Measurements from ENCODE around the gene KCNG4. TPM values are rescaled to one million over a fixed set of nuclear protein-coding genes. Genes with fewer than 3 reads are reported as not detected.

The KCNG4 gene
- total RNA-seq, 1 donor from 2014 or later = not detected

- intact Hi-C loops (cut with micrococcal nuclease) = no loop called here
- no peak for ATAC-seq
Measured at GRCh38 chr16:84241778-84242177, 2.0 kb upstream of the KCNG4 start.

GRCh38 chr16:84240455-84240854 is 643 bp upstream of the KCNG4 start:
- DNase-seq = no peak
- ATAC-seq = no peak
- intact Hi-C loops (cut with micrococcal nuclease) = no loop called here

More at GRCh38 chr16:84241778-84242177, 2.0 kb upstream of the KCNG4 start:
- no peak for DNase-seq

- ATAC-seq (no peak), DNase-seq (no peak)
- intact Hi-C loops (cut with micrococcal nuclease) = no loop called here
Measured at GRCh38 chr16:84239141-84239769, 557 bp downstream of the KCNG4 start.

GRCh38 chr16:84237994-84238750 is 1.6 kb downstream of the KCNG4 start:
- ATAC-seq (no peak), DNase-seq (no peak)
- intact Hi-C loops (cut with micrococcal nuclease) = no loop called here

- no peak for ATAC-seq
- no peak for DNase-seq
Measured at GRCh38 chr16:84236671-84237070, 3.1 kb downstream of the KCNG4 start.

GRCh38 chr16:84234321-84235241 is 5.2 kb downstream of the KCNG4 start:
- intact Hi-C loops (cut with micrococcal nuclease) = no loop called here
- ATAC-seq (peak; percentile 34), DNase-seq (no peak)

More at GRCh38 chr16:84236671-84237070, 3.1 kb downstream of the KCNG4 start:
- intact Hi-C loops (cut with micrococcal nuclease) = no loop called here

GRCh38 chr16:84233748-84234147 is 6.1 kb downstream of the KCNG4 start:
- DNase-seq (no peak), ATAC-seq (no peak)
- intact Hi-C loops (cut with micrococcal nuclease) = no loop called here

- ATAC-seq (no peak), DNase-seq (no peak)
- intact Hi-C loops (cut with micrococcal nuclease) = no loop called here
Measured at GRCh38 chr16:84232969-84233368, 6.8 kb downstream of the KCNG4 start.

GRCh38 chr16:84232060-84232459 is 7.8 kb downstream of the KCNG4 start:
- ATAC-seq (no peak), DNase-seq (no peak)
- intact Hi-C loops (cut with micrococcal nuclease) = no loop called here

GRCh38 chr16:84229471-84229870 is 10.3 kb downstream of the KCNG4 start:
- DNase-seq (no peak), ATAC-seq (no peak)
- intact Hi-C loops (cut with micrococcal nuclease) = no loop called here

- ATAC-seq = peak; percentile 96
- intact Hi-C loops (cut with micrococcal nuclease) = no loop called here
- DNase-seq = peak; percentile 85
Measured at GRCh38 chr16:84228256-84228838, 11.5 kb downstream of the KCNG4 start.

GRCh38 chr16:84227548-84227947 is 12.3 kb downstream of the KCNG4 start:
- no peak for ATAC-seq
- intact Hi-C loops (cut with micrococcal nuclease) = no loop called here
- DNase-seq = no peak

- intact Hi-C loops (cut with micrococcal nuclease) = no loop called here
- ATAC-seq (no peak), DNase-seq (no peak)
Measured at GRCh38 chr16:84226026-84226425, 13.8 kb downstream of the KCNG4 start.

GRCh38 chr16:84225571-84225970 is 14.2 kb downstream of the KCNG4 start:
- no peak for DNase-seq
- no peak for ATAC-seq
- intact Hi-C loops (cut with micrococcal nuclease) = no loop called here

GRCh38 chr16:84225126-84225525 is 14.7 kb downstream of the KCNG4 start:
- ATAC-seq (no peak), DNase-seq (no peak)
- intact Hi-C loops (cut with micrococcal nuclease) = no loop called here

GRCh38 chr16:84224554-84224953 is 15.3 kb downstream of the KCNG4 start:
- ATAC-seq (no peak), DNase-seq (no peak)
- intact Hi-C loops (cut with micrococcal nuclease) = no loop called here

- intact Hi-C loops (cut with micrococcal nuclease) = no loop called here
- DNase-seq (no peak), ATAC-seq (no peak)
Measured at GRCh38 chr16:84223456-84223855, 16.4 kb downstream of the KCNG4 start.

GRCh38 chr16:84220851-84221250 is 19.0 kb downstream of the KCNG4 start:
- intact Hi-C loops (cut with micrococcal nuclease) = no loop called here
- ATAC-seq = no peak
- no peak for DNase-seq

- intact Hi-C loops (cut with micrococcal nuclease) = no loop called here
- ATAC-seq (no peak), DNase-seq (no peak)
Measured at GRCh38 chr16:84218956-84219355, 20.9 kb downstream of the KCNG4 start.
